Mammary epithelial cell (primary cell): Measurements from ENCODE around the gene C5orf58.

Experiments used
- CTCF ChIP-seq, 2 donors: IDR thresholded peaks in 1 of 2; conservative IDR thresholded peaks in 1 of 2; 2 replicates each; pipeline ENCODE4 v1.5.1; 2011 to 2012; ENCODE audit warnings: inconsistent platforms in 2 of 2, low read length in 2 of 2, mild to moderate bottlenecking in 2 of 2, control low read depth in 1 of 2, low read depth in 1 of 2; ENCODE audit not compliant: insufficient read depth in 1 of 2; ENCODE audit errors: extremely low read depth in 1 of 2
- EZH2 ChIP-seq: IDR thresholded peaks from 2 replicates; pipeline ENCODE4 v1.6.1; 2012; ENCODE audit warnings: low read length, inconsistent platforms, borderline replicate concordance

- TF ChIP-seq CTCF (conservative IDR thresholded peaks at IDR 0.05 in 1 of 2, IDR thresholded peaks at IDR 0.05 in 1 of 2; ENCODE audit: extremely low read depth in 1 of 2, insufficient read depth in 1 of 2, low read depth in 1 of 2, low read length in 2 of 2): no peak
- no peak for TF ChIP-seq EZH2
Measured at GRCh38 chr5:170206958-170207357, 25.8 kb upstream of the C5orf58 start.
